GM12878 (cell line): ENCODE data around the gene LGI4. TPM values are rescaled to one million over a fixed set of nuclear protein-coding genes. Genes with fewer than 3 reads are reported as not detected.

ENCODE experiments used
- CBX3 ChIP-seq: fragments of 200-600 bp; sonication (generic); IDR thresholded peaks from 2 replicates; pipeline ENCODE4 v1.6.1; 2016; ENCODE audit warnings: low read depth, borderline replicate concordance
- IRF3 ChIP-seq: fragments of 450-650 bp; IDR thresholded peaks from 2 replicates; pipeline ENCODE4 v1.6.1; 2014; ENCODE audit warnings: mild to moderate bottlenecking
- JUNB ChIP-seq: IDR thresholded peaks from 2 replicates; pipeline ENCODE4 v1.6.1; 2016; ENCODE audit warnings: antibody characterized with exemption, mild to moderate bottlenecking
- MEF2A ChIP-seq: IDR thresholded peaks from 2 replicates; pipeline ENCODE4 v1.6.1; 2011; ENCODE audit warnings: low read depth, mild to moderate bottlenecking, low read length, moderate library complexity; ENCODE audit not compliant: insufficient read depth
- NBN ChIP-seq: fragments of 450-650 bp; IDR thresholded peaks from 2 replicates; pipeline ENCODE4 v1.6.1; 2016
- PML ChIP-seq: IDR thresholded peaks from 2 replicates; pipeline ENCODE4 v1.6.1; 2012; ENCODE audit warnings: low read length, inconsistent platforms
- RBBP5 ChIP-seq: fragments of 200-600 bp; sonication (generic); conservative IDR thresholded peaks from 2 replicates; pipeline ENCODE4 v1.6.1; 2016
- TAF1 ChIP-seq: IDR thresholded peaks from 2 replicates; pipeline ENCODE4 v1.6.1; 2011; ENCODE audit warnings: mild to moderate bottlenecking, low read depth, low read length, borderline replicate concordance
- ZBTB4 ChIP-seq: fragments of 450-650 bp; formaldehyde crosslinking; IDR thresholded peaks from 2 replicates; pipeline ENCODE4 v1.4.0; 2022; ENCODE audit warnings: mild to moderate bottlenecking, moderate library complexity
- polyA plus RNA-seq, 11 experiments: library from polyadenylated mRNA; depleted of rRNA in 4 of 11; unstranded in 6 of 11; stranded (reverse) in 5 of 11; fragments of >200 nt; fragmentation: Nextera tagmentation in 4 of 11; fragmentation: Illumina TruSeq in 1 of 11; extraction: Ambion mirVana in 4 of 11; extraction: Trizol in 1 of 11; gene quantifications; 1 replicate in 1 of 11; 2 replicates in 10 of 11; pipeline versions ENCODE4 v1.2.1 to v1.2.3, GENCODE V29; 2011 to 2016; ENCODE audit warnings: inconsistent platforms in 2 of 11, missing spikeins in 2 of 11, low read depth in 1 of 11
- total RNA-seq, 4 experiments: library from RNA; depleted of rRNA in 3 of 4; stranded (reverse); fragments of >200 nt in 3 of 4; fragmentation: Illumina TruSeq in 1 of 4; extraction: Trizol in 1 of 4; gene quantifications; 2 replicates each; pipeline versions ENCODE4 v1.2.1 to v1.2.3, GENCODE V29; 2013 to 2021
- TF ChIP-seq, protein P1 (sequence below): IDR thresholded peaks from 2 replicates; pipeline ENCODE4 v1.6.1; 2011; ENCODE audit warnings: borderline replicate concordance, low read depth, mild to moderate bottlenecking, moderate library complexity, low read length; ENCODE audit not compliant: insufficient read depth, poor library complexity, severe bottlenecking

Gene LGI4
- total and polyA plus RNA-seq, 10 of the 15 experiments (the other 5 are each of a cell fraction or from before 2014, with no cell fraction given) = 0.11 TPM; not detected in 9

DNA sequence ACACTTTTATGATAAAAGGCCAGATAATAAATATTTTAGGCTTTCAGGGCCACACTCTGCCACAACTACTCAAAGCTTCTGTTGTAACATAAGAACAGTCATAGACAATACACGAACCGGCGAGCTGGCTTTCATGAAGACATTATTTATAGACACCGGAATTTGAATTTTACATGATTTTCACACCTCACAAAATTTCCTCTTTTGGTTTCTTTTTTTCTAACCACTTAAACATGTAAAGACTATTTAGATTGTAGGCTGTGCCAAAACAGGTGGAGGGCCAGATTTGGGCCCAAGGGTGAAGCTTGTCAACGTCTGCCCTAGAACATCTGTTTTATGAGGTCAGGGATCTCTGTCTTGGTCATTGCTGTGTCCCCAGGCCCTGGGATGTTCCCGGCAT is 48.9 kb downstream of the LGI4 start (continued):
- TF ChIP-seq ZBTB4 (CRISPR knock-in tag) = no peak
- no peak for TF ChIP-seq CBX3
- TF ChIP-seq, protein P1, sequence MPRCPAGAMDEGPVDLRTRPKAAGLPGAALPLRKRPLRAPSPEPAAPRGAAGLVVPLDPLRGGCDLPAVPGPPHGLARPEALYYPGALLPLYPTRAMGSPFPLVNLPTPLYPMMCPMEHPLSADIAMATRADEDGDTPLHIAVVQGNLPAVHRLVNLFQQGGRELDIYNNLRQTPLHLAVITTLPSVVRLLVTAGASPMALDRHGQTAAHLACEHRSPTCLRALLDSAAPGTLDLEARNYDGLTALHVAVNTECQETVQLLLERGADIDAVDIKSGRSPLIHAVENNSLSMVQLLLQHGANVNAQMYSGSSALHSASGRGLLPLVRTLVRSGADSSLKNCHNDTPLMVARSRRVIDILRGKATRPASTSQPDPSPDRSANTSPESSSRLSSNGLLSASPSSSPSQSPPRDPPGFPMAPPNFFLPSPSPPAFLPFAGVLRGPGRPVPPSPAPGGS = no peak
- no peak for TF ChIP-seq NBN
- peak; percentile 55; the same call in 1 of the 2 replicates for TF ChIP-seq RBBP5
- no peak for TF ChIP-seq PML
- no peak for TF ChIP-seq IRF3
- no peak for TF ChIP-seq TAF1
- peak; percentile 59; the same call in 1 of the 2 replicates for TF ChIP-seq MEF2A
- no peak for TF ChIP-seq JUNB
